Embryonic facial prominence (tissue), 1 donor: ENCODE data around the gene ARHGAP8.

Experiments
- DNase-seq: peaks from one replicate; pipeline ENCODE4 v3.0.0-alpha.2; 2016; ENCODE audit errors: extremely low spot score

The ARHGAP8 gene

DNA sequence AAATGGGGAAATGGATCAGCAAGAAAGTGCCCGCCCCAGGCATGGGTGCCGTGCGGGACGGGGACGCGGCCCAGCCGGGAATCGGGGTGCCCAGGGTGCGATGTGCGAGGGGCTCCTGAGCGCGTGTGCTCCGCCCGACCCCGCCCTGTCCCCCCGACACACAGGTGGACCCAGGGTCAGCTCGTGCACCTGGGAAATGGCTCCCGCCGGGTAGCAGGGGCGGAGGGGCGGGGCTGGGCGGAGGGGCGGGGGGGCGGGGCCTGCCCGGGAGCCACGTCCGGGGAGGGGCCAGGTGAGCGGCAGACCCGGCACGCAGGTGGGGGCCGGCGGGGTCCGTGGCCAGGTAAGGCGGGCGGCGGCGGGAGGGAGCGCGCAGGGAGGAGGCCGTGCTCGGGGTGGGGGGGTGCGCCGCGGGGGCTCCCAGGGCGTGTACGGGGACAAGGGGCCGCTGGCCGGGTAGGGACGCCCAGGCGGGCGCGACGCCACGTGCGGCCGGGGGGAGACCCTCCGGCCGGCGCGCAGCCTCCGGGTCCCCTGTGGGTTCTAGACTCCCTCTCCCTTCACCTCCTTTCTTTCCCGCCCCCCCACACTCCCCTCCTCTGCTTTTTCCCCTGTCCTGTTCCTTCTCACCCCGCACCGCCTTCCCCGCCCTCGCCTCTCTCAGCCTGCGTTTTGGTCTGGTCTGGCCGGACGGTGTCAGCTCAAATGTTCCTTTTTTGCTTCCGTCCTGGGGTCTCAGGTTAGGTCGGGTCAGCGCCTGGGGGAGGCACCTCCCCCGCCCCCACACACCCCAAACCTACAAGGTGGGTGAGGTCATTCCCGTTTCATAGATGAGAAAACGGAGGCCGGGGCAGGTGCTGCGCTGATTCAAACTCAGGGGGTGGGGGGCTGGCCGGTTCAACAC is at the start of gene ARHGAP8:
Gene ARHGAP8 (plus strand): TSS at position 291 of the 904 bp plus-strand sequence. CDS start 33,953 bp downstream, outside the sequence.
- no peak for DNase-seq

DNA sequence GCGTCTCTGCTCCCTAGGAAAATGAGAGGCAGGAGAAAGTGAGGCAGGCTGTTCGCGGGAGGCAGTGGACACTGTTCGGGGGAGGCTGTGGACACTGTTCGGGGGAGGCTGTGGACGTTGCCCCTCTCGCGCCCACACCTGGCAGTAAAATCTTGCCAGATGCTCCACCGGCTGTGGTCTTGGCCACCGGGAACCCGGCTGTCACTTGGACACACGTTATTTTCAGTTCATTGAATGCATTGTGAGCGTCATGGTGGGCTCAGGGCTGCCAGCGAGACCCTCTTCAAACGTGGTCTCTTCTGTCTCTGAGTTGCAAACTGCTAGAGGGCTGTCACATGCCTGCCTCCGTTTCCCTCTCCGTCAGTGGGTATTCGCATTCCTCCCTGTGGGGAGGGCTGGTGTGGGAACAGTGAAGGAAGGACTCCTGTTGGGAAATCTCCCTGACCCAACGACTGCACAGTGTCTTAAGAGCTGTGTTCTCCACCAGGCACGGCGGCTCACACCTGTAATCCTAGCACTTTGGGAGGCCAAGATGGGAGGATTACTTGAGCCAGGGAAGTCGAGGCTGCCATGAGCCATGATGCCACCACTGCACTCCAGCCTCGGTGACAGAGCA is 49.0 kb upstream of the ARHGAP8 start:
- no peak for DNase-seq

DNA sequence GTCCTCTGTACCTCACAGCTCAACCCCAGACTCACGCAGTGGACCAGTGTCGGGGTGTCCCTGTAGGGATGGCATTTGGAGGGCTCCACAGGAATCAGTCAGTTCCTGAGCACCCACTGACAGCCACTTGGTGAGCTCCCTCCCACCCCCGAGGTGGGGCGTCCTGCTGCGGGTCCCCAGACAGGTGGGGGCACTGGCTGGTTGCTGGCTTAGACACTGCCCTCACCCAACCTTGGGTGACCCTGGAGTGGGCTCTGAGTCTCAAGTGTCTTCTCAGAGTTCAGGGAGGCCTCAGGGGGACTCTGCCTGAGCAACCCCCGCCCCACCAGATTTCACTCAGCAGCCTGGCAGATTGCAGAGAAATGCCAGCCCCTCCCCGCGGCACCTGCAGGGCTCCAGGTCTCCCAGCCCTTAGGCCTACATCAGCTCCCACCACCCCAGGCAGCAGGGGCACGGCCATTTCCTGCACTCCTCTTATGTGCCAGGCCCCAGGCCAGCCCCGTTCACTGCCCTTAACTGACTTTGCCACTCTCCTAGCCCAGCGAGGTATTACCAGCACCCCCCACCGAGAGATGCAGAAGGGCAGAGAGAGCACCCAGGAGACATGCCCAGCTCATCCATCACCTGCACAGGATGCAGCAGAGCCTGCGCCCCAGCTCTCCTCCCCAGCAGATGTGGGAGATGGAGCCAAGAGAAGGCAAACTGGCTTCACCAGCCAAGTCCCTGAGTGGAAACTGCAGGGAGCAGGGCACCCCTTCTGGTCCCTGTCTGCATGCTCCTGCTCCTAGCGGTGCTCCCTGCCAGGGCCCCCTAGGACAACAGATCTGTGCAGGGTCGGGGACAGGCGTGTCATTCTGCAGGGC is 48.0 kb upstream of the ARHGAP8 start:
- DNase-seq: no peak

DNA sequence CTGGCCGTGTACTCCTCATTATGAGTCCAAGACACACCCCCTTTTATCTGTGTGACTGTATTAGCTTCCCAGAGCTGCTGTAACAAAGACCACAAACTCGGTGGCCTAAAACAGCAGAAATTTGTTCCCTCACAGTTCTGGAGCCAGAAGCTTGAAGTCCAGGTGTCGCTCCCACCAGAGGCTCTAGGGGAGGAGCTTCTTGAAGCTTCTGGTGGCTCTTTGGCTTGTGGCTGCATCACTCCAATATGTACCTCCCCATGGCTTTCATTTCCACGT is 47.4 kb upstream of the ARHGAP8 start:
- no peak for DNase-seq

DNA sequence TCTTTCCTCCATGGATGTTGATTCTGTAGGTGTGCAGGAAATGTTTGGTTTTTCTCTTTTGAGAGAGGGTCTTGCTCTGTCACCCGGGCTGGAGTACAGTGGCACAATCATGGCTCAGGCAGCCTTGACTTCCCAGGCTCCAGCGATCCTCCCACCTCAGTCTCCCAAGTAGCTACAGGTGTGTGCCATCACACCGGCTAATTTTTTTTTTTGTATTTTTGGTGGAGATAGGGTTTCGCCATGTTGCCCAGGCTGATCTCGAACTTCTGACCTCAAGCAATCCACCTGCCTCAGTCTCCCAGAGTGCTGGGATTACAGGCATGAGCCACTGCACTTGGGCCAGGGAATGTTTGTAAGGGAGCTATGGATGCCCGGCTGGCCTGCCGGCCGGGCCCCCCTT is 45.9 kb upstream of the ARHGAP8 start:
- no peak for DNase-seq

DNA sequence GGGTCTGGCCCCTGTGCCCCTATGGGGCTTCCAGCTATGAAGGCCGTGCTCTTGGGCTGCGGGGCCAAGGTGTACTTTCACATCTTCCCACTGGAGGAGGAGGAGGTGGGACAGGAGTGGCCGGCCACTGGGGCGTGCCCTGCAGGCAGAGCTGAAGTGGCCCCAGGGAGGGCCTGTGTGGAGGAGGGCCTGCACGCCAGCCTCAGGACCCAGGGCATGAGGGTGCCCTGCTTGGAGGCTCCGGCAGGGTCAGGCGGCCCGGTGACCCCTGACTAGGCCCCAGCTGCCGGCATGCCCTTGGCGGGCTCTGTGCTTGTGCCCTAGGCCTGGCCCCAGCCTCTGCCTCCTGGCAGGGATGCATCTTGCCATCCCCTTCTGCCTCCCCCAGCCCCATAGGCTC is 45.2 kb upstream of the ARHGAP8 start:
- DNase-seq: no peak

DNA sequence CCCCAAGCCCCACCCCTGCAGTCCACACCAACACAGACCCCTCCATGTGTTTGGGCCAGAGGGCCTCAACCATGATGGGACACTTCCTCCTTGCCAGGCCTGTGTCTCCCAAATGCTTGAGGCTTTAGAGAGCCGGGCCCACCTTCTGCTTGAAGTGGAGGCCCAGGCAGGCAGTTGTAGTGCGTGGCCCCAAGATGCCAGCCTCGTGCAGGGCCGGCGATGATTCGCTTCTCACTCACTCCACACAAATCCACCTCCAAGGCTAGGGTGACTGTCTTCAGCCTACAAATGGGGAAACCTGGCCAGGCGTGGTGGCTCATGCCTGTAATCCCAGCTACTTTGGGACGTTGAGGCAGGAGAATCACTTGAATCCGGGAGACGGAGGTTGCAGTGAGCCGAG is 44.6 kb upstream of the ARHGAP8 start:
- DNase-seq: no peak

DNA sequence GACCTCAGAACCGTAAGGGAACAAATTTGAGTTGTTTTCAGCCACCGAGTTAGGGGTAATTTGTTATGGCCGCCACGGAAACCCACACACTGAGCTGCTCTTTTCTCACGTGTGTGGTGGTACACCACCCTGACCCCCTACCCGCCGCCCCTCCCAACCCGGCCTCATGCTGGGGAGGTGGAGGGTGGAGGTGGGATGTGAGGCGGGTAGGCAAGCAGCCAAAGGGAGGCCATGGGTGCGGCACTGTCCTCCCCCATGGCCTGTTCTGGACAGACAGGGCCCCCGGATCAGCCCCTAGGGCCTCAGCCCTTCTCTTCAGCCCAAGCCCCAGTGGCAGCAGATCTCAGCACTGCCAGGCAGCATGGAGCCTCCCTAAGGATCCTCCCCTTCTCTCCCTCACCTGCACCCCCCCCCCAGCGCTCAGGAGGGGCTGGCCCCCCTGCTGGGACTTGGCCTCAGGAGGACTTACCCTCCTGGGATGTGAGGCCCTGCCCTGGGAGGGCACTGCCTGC is 42.4 kb upstream of the ARHGAP8 start:
- no peak for DNase-seq

DNA sequence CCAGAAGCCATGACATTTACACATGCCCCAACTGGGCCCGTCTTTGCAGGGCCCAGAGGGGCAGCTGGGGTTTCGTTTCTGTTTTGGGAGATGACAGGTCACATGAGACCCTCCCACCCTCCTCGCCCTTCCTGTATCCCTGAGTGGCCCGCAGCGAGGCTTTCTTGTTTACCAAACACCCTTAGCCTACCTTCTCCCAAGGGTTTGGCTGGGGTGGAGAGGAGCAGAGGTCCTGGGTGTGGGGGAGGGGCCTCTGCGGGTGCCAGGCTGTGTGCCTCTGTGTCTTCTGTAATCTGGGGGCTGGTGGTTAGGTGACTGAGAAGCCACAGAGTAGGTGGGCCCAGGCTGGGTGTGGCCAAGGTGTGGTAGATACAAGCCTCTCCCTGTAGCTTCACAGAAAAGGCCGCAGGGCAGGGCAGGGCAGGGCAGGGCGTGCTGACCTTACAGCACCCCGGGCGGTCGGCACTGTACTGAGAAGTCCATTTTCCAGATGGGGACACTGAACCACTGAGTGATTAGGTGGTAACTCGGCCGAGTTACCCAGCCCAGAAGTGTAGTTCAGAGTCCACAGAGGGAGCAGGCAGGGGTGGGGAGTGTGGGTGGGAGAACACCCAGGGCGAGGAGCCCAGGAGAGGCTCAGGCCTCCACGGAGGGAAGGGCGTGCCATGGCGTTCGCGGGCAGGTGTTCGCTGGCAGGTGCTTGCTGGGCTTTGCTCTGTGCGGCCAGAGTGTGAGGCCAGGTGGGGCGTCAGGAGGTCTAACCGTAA is 41.7 kb upstream of the ARHGAP8 start:
- DNase-seq: no peak

DNA sequence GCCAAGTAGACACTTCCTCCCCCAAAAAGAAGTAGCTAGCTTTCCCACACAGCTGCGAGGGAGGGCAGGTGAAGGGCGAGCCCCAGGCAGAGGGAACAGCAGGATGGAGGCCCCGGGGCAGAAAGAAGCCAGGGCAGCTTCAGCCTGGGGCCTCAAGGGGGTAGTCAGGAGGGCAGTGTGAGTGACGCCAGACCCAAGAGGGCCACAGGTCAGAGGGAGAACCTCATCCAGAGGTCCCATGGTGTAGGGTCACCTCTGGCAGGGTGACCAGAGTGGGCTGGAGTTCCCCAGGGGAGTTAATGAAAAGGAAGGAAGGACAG is 41.2 kb upstream of the ARHGAP8 start:
- no peak for DNase-seq

DNA sequence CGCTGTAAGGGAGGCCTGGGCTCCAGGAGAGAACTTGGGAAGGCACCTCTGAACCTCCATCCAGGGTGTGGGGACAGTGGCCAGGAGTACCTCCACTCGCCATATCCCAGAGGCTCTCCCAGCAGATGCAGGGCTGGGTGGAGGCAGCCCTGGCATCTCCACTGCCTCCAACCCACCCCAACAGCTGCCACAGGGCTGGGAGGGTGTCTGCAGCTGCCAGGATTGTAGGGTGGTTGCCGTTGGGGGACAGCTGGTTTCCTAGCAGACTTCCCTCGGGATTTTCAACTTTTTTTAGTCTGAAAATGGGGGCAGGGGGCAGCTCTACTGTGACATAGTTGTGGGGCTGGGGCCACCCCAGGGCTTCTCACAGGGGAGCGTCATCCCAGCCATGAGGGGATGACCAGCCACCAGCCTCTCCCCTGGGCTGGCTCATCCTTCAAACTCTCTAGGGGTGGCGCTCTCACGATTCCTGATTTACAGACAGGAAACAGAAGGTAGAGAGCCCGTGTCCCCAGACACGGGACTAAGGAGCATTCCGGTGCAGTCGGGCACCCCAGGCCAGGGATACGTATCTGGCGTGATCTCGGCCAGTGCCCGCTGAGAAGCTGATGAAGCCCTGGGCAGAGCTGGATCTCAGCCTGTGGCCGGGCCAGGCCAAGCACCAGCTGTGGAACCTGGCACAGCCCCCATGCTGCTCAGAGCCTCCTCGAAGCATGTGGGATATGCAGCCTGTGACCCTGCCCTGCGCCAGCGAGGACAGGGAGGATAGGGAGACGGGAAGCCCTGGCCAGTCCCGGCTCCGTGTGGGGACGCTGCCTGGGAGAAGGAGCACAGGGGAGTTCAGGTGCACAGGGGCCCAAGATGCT is 40.5 kb upstream of the ARHGAP8 start:
- no peak for DNase-seq

DNA sequence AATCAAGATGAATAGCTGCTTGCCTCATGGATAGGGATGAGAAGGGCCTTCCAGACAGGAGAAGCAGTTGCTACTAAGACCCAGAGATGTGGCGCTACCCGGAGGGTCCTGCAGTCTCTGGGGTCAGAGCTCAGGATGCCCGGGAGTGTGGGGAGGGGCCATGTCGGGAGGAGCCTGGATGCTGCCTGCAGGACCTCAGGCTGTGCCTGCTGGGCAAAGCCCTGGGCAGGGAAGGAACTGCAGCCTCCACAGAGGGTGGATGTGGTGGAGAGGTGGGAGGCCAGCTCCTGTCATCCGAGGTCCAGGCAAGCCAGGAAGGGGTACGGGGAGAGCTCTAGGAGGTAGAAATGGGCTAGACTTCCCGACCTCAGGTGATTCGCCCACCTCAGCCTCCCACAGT is 39.4 kb upstream of the ARHGAP8 start:
- DNase-seq: no peak

DNA sequence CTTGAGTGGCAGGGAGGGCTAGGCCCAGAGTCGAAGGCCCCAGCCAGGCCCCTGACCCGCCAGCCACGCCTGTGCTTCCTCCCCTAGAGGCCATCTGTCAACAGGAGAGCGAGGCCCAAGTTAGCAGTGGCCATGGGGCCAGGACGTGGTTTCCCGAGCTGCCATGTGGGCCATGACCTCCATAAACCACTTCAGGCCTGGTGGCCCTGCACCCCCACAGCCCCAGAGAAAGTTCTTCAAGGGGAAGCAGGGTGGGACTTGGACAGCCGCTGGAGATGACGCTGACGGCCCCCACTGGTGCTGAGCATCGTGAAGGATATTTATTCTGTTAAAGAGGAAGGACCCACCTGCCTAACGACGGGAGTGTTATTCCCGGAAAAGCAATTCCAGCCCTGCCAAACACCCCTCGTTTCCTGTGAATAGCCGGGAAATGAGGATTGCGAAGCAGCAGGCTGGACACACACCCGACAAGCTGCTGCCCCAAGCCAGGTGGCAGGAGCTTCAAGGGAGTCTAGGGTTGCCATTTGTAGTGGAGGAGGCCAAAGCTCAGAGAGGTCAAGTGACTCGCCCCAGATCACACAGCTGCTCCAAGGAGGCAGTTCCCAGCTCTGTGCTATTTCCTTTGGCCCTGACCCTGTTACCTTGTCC is 37.5 kb upstream of the ARHGAP8 start:
- no peak for DNase-seq

DNA sequence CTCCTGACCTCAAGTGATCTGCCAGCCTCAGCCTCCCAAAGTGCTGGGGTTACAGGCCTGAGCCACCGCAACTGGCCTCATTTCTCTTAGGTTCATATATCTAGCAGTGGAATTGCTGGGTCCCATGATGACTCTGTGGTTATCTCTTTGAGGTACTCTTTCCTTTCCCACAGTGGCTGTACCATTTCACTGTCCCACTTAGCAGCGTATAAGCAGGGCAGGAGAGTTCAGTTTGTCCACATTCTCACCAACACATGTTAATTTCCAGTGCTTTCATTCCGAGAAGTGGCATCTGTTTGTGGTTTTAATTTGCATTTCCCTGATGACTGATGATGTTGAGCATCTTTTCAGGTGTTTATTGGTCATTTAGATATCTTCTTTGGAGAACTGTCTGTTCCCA is 34.0 kb upstream of the ARHGAP8 start:
- no peak for DNase-seq

DNA sequence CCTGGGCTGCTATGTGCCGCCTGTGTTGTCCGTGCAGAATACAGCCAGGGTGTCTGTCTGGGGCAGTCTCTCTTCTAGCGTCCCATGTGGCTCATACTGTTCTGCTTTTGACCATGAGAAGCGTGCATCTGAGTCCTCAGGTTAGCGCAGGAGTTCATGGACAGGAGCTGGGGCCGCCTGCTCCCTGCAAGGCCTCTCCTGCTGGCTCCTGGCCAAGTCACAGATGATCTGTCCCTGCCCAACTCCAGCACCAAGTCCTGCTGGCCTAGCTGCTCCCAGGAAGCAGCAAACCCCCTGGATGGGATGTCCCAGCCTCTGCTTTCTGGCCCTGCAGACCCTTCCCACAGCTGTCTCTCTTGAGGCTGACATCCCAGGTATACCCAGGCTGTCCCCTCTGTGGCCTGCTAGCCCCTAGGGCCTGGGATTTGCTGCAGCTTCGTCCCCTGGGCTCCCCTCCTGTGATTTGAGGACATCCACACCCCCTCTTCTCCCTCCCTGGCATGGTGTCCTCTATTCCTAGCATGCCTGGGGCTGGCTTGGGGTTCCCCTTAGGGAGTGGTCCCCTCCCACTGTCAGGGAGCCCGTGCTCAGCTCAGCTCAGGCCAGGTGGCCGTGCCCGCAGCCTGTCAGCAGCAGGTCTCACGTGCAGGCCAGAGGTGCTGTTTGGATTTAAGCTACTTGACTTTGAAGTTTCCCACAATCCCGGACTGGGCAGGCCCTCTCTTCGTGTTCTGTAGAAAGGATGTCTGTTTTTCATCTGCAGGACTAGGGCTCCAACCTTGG is 32.6 kb upstream of the ARHGAP8 start:
- DNase-seq: no peak

DNA sequence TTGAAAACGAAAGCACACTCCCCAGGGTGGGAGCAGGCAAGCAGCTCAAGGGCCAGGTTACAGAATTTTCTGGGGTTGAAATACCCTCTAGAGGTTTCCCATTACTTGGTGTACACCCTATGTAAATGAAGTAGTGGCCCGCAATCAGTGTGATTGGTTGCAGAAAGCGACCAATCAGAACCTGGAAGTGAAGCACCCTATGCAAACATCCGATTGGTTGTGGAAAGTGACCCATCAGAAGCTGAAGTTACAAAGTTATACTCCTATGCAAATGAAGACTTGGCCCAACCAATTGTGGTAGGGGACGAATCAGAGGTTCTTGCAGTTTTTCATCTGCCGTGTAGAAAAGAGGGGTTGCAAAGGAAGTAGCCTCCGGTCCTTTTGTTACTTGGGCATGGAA is 31.2 kb upstream of the ARHGAP8 start:
- DNase-seq: no peak

DNA sequence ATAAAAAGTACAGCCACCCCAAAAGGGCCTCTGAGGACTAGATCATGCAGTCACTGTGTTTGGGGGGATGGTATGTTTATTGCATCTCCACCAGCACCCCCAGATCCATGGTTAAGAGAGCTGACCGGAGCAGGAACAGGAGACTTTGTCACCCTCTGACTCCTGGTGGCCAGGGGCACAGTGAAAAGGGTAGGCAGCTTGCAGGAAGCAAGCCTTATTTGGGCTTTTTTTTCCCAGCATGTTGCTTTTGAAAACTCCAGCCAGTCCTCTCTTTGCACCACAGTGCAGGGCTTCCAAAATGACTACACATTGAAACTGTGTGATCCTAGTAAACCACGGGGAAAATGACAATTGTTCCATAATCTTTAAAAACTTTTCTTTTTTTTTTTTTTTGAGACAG is 29.8 kb upstream of the ARHGAP8 start:
- no peak for DNase-seq

DNA sequence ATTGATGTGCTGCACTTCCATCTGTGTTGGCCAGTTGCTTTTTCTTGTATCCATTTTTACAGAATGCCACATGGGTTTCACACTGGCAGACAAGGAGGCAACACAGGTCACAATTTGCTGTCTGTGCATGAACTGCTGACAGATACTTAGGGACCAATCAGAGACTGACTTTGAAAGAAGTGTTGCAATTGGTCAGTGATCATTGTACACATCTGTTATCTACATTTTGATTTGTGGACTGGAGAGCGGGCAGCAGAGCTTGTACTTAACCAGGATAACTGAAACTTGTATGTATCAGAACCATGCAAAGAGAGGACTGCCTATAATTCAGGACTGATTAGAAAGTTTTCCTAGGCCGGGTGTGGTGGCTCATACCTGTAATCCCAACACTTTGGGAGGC is 28.6 kb upstream of the ARHGAP8 start:
- no peak for DNase-seq

DNA sequence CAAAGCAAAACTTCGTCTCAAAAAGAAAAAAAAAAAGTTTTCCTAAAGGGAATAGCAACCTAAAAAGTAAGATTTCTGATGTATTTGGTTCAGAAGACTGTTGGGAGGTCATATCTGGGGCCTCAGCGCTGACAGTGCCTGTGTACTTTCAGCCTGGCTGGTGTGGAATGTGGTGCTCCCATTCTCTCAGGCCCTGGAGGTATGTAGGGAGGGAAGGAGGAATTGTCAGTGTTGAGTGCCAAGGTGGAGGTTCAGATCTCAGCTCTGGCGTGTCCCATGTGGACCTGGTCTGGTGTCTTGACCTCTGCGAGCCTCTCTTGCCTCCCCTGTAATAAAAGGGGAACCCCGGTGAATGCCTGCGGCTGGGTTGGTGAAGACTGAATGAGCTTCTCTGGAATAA is 28.0 kb upstream of the ARHGAP8 start:
- DNase-seq: no peak

DNA sequence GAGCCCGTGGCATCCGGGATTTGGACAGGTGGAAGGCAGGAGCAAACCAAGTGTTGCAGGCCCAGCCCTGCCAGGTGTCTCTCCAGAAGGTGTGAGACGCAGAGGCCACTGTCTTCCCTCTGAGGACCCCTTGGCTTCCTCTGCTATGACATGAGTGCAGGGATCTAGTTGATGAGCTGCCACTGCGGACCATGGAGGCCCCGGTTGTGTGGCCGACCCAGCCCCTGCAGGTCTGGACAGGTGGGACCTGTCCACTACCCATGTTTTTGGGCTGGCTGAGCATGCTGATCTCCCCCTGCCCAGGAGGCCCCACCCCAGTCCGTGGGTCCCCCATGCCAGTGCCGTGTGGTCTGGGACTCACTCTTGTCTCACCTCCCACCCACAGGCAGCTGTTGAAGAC is 27.5 kb upstream of the ARHGAP8 start:
- no peak for DNase-seq
